ENCODE data around the gene KCTD13.
"Not testable (repeated sequence)": the region's sequence is repeated elsewhere in the genome, so short reads cannot be mapped to it uniquely, and the experiment has no call there.

Gene KCTD13

GRCh38 chr16:29947897-29948296 lies 21.9 kb upstream of the KCTD13 start:
- no peak for DNase-seq (ENCODE audit: low read depth, low spot score)

- DNase-seq (ENCODE audit: low read depth, low spot score): peak; percentile 96
These were observed 18.1 kb upstream of the KCTD13 start for GRCh38 chr16:29943846-29944799.

DNA sequence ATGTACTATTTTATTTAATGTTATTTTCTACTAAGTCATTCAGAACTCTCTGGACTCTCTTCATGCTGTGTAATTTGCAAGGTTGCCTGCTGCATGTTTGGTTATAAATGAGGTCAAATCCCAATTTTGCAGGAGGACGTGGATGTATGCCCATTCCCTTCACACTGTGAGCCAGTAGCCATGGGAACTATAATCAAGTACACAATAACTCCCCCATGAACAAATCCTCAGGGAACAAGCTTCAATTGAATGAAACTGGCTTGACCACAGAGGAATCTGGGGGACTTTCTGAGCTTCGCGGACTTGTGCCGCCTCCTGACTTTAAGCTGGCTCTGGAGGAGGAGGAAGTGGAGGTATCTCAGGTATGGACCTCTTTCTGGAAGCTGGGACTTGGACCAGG lies 14.6 kb upstream of the KCTD13 start:
- DNase-seq (ENCODE audit: low read depth, low spot score): no peak

- not testable (repeated sequence) for DNase-seq (ENCODE audit: low read depth, low spot score)
These were observed 5.7 kb upstream of the KCTD13 start for GRCh38 chr16:29931750-29932149.

DNA sequence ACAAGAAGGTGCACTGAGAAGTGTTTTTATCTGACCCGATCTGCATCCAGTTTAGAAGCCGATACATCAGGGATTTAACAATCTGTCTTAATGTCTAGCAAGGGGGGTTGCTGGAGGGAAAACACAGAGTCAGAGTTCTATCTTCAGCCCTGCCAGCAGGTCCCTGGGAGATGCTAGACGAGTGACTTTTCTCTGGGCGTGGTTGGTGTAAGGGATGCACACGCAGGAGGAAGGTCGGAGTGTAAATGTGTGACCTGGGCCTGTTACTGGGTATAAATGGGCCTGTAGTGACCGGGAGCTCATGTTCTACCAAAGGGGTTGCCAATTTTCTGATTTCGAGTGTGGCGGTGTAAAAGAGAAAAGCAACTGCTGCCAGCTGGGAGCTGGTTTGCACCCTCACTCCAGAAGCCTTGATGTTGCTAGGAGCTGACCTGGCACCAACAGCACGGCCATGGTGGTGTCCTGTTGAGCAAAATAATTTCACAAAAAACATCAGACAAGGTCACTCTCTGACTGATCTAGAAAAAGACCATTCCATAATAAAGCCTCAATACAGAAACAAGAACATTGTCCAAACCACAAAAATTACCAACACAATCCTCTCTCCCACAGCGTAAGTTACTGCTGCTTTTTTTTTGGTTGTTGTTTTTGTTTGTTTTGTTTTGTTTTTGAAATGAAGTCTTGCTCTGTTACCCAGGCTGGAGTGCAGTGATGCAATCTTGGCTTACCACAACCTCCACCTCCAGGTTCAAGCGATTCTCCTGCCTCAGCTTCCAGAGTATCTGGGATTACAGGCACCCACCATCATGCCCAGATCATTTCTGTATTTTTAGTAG lies 1.3 kb upstream of the KCTD13 start:
- DNase-seq (ENCODE audit: low read depth, low spot score): no peak

GRCh38 chr16:29926711-29927052 lies 656 bp upstream of the KCTD13 start:
- DNase-seq (ENCODE audit: low read depth, low spot score): no peak

- DNase-seq (ENCODE audit: low read depth, low spot score): peak; percentile 34
These were observed 795 bp downstream of the KCTD13 start for GRCh38 chr16:29925105-29925756.

- DNase-seq (ENCODE audit: low read depth, low spot score): no peak
These were observed 3.0 kb downstream of the KCTD13 start for GRCh38 chr16:29922986-29923501.

- DNase-seq (ENCODE audit: low read depth, low spot score): no peak
These were observed 3.7 kb downstream of the KCTD13 start for GRCh38 chr16:29922326-29922725.

DNA sequence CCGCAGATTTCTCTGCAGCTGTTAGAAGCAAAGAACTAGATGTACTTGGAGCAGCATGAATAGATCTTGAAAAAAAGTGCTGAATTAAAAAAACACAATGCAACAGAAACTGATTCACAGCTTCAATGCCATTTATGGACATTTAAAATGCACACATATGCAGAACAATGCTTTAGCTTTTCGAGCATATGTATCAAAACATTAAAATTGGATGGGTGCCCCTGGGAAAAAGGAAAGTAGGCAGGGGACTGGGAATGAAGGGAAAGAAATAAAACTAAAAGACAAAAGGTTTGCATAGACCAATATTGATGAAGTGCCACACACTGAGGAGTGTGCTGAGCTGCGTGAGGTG lies 5.0 kb downstream of the KCTD13 start:
- DNase-seq (ENCODE audit: low read depth, low spot score): no peak

GRCh38 chr16:29920288-29921033 lies 5.6 kb downstream of the KCTD13 start:
- no peak for DNase-seq (ENCODE audit: low read depth, low spot score)

- DNase-seq (ENCODE audit: low read depth, low spot score): no peak
These were observed 9.0 kb downstream of the KCTD13 start for GRCh38 chr16:29916979-29917378.

DNA sequence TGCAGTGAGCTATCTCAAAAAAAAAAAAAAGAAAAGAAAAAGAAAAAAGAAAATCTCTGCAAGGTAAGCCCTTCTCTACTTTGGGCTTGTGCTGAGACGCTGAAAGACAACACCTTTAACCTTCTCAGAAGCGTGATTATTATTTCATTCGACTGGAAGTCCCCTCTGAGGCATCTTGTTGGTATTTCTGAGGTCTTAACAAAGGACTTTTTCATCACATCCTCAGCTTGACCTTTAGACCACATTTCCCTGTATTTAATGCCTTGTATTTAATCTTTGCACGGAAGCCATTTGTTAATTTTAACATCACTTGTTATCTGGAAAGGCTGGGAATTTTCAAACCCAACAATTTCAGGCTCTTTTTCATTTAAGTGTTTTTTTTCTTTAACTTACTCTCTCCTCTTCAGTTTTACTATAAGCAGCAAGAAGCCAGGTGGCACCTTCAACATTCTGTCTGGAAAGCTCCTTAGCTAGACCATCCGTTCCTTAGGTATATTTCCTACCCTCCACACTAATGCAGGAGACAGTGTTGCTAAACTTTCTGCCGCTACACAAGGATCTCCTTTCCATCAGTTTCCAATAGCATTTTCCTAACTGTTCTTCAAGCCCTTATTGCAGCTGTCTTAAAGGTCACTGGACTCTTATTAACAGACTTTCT lies 10.3 kb downstream of the KCTD13 start:
- no peak for DNase-seq (ENCODE audit: low read depth, low spot score)

DNA sequence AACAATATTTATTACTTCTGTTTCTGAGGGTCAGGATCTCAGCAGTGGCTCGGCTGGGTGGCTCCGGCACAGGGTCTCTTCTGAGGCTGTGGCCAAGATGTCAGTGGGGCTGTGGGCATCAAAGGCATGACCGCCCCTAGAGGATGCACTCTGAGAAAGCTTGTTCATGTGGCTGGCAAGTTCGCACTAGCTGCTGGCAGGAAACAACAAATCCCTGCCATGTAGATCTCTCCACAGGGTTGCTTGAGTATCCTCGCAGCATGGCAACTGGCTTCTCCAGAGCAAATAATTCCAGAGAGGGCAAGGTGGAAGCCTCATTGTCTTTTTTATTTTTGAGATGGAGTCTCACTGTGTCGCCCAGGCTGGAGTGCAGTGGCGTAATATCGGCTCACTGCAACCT lies 12.5 kb downstream of the KCTD13 start:
- DNase-seq (ENCODE audit: low read depth, low spot score): no peak

GRCh38 chr16:29912087-29912486 lies 13.9 kb downstream of the KCTD13 start:
- DNase-seq (ENCODE audit: low read depth, low spot score): no peak

DNA sequence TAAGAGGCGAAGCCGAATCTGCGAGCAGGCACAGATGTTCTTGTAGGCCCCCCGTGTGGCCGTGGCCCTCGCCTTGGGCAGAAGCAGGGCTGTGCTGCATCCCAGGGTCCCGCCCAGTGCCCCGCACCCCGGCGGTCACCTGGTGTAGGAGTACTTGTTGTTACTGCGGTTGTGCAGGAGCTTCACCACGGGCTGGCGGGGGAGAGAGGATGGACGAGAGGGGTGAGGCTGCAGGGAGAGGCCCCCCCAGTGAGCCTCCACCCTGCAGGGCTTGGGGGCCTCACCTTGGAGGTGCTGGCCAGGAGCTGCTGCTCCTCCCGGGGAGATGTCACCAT lies 14.4 kb downstream of the KCTD13 start:
- no peak for DNase-seq (ENCODE audit: low read depth, low spot score)

DNA sequence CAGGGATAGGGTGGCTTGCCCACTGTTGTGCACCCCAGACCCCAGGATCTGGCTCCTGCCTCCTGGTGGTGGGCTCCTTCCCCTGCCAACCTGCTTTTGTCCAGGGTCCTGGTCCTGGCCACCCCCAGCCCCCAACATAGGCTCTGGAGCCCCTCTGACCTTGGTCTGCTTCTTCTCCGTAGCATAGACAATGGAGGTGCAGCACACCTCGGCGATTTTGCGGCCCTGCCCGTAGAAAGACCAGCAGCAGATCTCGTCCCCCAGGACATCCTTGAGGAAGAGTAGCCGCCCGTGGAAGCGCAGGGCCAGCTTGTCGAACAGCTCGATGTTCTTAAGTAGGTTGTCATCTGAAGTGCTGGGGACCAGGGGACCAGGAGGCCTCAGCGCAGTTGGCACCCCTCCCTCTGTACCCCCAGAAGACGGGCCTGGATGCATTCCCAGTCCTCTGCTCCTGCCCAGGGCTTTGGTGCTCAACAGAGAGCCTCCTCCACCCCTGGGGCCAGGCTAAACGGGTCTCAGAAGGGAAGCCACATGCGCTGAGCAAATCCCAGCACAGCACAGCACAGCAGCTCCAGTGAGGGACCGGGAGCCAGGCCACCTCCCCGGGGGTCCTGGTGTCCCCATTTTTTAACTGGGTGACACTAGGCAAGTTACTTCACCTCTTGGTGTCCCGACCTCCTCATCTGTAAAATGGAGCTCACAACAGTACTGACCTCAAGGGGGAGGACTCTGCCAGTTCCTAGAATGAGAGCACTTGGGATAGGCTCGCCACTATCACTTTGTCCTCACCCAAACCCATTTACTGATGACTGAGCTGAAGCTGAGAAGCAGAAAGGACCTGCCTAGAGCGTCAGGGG lies 15.0 kb downstream of the KCTD13 start:
- no peak for DNase-seq (ENCODE audit: low read depth, low spot score)

DNA sequence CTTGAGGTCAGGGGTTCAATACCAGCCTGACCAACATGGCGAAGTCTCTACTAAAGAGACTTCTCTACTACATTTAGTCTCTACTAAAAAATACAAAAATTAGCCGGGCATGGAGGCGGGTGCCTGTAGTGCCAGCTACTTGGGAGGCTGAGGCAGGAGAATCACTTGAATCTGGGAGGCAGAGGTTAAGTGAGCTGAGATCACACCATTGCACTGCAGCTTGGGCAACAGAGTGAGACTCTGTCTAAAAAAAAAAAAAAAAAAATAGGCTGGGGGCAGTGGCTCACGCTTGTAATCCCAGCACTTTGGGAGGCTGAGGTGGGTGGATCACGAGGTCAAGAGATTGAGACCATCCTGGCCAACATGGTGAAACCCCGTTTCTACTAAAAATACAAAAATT lies 16.2 kb downstream of the KCTD13 start:
- not testable (repeated sequence) for DNase-seq (ENCODE audit: low read depth, low spot score)

GRCh38 chr16:29909391-29909790 lies 16.6 kb downstream of the KCTD13 start:
- no peak for DNase-seq (ENCODE audit: low read depth, low spot score)

- no peak for DNase-seq (ENCODE audit: low read depth, low spot score)
These were observed 17.3 kb downstream of the KCTD13 start for GRCh38 chr16:29908719-29909220.

All from ELF-1 (cell line).